CD4-positive, alpha-beta T cell treated with Interleukin-21 for 1 hour (primary cell): ENCODE results near the gene ASIP.
"Not testable (repeated sequence)": the region's sequence is repeated elsewhere in the genome, so short reads cannot be mapped to it uniquely, and the experiment has no call there.

Experiments
- DNase-seq: peaks from one replicate; pipeline ENCODE4 v3.0.0-alpha.2; 2020

Gene ASIP

DNA sequence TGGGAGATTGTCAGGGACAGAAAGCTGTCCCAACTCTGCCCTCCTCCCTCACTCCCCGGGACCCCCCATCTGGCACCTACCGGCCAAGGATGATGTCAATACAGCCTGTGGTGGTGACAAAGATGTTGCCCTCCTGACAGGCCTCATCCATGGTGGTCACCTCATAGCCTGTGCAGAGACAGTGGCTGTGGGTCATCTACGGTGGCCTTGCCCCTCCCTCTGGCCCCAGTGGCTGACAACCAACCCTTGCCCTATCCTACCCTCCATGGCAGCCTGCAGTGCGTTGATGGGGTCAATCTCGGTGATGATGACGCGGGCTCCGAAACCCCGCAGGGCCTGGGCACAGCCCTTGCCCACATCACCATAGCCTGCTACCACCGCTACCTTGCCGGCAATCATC is 49.2 kb downstream of the ASIP start:
- DNase-seq: no peak

DNA sequence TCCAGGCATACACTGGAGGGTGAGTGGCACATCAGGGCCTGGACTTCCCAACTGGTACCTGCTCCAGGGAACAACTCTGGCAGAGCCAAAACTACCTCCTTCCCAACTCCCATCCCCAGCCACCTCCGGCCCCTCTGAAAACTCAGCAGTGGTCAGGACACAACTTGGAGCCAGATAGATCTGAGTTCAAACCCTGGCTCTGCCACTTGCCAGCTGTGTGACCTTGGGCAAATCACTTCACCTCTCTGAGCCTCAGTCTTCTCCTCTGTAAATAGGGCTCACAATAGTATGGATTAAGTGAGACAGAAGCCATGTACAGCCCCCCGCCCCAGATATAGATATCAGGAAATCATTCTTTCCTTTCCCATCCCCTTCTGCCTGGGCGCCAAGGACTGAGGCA is 51.3 kb downstream of the ASIP start:
- DNase-seq: no peak

DNA sequence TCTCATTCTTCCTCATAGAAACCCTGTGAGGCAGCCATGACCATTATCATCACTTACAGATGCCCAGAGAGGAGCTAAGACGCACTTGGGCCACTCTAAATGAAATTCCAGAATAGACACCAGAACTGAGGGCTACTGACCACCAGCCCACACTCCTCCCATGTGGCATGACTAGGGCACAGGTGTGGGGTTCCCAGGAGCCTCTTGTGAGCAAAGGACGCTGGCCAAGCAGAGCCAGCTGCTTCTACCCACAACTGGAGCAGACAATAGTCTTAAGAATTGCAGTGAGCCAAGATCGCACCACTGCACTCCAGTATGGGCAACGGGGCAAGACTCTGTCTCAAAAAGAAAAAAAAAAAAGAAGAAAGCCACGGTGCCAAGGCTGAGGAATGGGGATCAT is 51.9 kb downstream of the ASIP start:
- DNase-seq: no peak

DNA sequence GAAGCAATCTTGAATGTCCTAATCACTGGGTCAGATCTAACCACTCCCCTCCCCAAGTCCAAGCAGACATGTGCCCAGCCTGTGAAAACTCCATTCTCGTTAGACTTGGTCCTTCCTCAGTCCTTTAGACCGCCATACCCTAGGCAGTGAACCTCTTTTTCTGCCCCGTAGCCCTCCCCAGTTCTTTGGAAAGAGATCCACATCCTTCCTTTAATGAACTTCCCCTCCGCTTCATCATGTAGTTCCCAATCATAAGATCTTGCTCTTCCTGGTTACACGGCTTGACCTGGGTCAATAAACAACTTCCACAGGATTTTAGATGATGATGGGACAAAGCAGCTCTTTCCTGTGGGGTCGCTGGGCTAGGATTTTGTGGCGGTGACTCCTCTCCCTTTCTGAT is 52.4 kb downstream of the ASIP start:
- DNase-seq: no peak

DNA sequence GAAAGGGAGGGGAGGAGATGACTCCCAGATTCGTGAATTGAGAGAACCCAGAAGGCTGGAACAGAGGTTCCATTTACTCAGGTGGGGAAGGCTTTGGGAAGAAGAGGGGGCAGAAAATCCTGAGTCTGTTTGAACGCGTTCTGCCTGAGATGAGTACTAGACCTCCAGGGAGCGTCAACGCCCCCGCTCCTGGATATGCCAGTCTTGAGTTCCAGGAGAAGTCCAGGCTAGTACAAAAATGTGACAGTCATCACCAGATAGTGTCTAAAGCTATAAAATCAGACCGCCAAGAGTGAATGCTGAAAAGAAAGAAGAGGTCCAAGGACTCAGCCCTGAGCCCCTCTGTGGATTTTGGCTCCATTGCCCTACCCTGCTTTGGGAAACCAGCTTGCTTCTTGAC is 53.3 kb downstream of the ASIP start:
- DNase-seq: no peak

DNA sequence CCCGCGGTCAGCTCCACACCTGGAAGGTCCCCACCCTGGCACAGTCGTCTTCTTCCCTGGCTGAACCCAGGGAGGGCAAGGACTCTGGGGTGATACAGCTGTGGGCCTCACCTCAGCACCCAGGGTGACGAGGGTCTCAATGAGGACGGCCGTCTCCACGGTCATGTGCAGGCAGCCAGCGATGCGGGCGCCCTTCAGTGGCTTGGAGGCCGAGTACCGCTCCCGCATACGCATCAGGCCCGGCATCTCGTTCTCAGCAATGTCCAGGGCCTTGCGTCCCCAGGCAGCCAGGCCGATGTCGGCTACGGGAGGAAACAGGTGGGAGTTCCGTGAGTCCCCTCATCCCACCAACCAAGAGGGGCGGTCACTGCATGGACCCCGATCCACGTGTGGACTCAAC is 54.1 kb downstream of the ASIP start:
- DNase-seq: no peak

DNA sequence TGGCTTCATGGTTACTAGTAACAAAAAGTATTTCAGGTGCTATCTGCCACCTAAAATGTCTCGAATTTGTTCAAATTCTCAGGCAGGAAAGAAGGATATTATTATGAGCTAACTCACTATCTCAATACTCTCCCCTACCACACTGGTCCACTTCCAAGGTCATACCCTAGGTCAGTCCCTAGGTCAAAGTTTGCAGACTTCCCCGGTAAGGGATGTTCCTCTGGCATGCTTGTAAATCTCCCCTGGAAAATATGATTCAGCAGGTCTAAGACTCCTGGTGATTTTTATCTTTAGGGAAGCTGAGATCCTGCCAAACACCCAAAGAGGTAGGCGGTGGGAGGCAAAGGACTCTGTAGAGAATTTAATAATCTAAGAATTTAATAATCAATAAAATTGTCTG is 55.2 kb downstream of the ASIP start:
- DNase-seq: no peak

DNA sequence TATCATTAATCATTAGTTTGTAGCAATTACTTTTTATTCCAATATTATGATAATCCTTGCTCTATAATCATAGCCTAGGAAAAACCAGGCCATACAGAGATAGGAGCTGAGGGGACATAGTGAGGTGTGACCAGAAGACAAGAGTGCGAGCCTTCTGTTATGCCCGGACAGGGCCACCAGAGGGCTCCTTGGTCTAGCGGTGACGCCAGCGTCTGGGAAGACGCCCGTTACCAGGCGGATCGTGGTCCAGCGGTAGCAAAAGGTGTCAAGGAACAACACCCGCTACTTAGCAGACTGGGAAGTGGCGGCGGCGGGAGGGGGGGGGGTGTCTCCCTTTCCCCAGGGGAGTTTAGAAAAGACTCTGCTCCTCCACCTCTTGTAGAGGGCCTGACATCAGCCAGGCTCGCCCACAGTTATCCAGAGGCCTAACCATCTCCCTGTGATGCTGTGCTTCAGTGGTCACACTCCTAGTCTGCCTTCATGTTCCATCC is 57.1 kb downstream of the ASIP start:
- not testable (repeated sequence) for DNase-seq

DNA sequence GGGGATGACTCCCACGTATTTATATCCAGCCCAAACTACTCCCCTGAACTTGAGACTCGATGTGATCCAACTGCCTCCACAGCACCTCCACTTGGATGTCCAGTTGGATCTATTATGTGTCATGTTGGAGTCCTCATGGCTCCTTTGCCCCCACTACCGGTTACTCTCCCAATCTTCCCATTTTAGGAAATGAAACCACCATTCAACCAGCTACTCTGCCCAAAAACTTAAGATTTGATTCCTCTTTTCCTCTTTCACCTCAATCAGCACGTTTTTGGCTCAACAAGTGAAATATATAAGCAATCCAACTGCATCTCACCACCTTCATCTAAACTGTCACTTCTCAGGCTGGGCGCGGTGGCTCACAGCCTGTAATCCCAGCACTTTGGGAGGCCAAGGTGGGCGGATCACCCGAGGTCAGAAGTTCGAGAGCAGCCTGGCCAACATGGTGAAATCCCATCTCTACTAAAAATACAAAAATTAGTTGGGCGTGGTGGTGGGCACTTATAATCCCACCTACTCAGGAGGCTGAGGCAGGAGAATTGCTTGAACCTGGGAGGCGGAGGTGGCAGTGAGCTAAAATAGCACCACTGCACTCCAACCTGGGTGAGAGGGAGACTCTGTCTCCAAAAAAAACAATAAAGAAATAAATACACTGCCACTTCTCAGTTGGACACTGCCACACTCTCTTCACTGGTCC is 58.5 kb downstream of the ASIP start:
- no peak for DNase-seq

DNA sequence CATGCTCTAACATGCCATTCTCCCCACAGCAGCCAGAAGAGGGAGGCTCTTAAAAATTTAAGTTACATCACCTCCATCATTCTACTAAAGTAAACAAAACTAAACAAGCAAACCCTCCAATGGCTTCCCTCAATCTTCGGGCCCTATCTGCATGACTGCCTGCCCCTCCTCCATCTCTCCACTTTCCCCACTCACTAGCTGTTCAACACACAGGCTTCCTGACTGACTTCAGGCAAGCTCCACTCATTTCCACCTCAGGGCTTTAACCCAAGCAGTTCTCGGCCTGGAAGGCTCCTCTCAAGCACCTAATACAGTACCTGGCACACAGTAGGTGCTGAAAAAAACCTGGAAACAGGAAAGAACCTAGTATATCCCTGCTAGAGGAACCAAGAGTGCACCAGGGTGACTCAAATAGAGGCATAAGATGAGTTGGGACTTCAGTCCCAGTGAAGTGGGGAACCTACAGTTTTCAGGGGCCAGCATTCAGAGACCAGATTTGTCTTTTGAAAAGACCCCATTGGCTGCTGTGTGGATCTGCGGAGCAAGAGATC is 59.1 kb downstream of the ASIP start:
- no peak for DNase-seq

DNA sequence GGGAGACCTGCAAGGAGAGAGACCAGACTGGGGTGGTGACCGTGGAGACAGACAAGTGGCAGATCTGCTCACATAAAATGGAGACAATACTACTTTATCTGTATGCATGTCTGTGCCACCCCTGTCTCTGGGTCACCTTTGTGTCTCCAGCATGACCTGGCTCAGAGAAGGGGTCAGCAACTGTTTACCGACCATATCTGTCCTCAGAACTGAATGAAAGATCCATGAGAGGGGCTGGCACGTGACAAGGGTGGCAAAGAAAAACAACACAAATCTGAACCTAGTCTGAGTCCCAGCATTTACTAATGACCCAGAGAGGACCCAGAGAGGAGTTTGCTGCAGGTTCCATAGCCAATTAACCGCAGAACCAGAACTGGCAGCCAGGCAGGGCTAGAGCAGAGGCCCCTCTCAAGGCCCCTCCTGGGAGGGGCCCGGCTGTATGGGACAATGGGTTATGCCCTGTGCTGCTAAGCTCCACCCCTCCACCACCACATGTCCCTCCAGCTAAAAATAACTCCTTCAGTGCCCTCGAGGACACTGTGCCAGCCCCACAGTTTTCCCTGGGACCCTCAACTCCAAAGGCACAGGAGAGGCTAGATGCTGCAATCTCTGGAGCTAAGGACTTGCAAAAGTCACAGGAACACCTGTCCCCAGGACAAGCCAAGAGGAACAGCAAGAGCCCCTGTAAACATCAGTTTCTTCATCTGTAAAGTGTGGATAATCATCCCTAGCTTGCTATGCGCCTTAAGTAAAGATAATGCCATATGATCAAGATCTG is 59.8 kb downstream of the ASIP start:
- no peak for DNase-seq

DNA sequence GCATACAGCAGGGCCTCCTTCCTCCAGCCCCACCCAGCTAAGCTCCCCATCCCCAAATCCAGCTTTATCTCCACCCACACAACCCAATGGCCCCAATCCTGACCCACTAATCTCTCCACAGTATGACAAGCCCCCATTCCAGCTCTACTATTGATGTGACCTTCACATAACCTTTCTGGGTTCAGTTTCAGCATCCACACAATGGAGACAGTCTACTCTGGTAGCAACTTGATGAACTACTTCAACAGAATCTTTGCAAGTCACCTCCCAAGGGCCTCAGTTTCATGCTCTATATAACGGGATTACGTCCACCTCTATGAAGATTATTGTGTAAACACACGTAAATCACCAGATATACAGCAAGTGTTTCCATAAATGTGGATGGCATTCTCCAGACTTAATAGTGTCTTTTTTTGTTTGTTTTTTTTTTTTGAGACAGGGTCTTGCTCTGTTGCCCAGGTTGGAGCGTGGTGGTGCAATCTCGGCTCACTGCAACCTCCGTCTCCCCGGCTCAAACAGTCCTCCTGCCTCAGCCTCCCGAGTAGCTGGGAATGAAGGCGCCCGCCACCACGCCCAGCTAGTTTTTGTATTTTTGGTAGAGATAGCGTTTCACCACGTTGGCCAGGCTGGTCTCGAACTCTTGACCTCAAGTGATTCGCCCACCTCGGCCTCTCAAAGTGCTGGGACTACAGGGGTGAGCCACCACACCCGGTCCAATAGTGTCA is 60.5 kb downstream of the ASIP start:
- DNase-seq: no peak

DNA sequence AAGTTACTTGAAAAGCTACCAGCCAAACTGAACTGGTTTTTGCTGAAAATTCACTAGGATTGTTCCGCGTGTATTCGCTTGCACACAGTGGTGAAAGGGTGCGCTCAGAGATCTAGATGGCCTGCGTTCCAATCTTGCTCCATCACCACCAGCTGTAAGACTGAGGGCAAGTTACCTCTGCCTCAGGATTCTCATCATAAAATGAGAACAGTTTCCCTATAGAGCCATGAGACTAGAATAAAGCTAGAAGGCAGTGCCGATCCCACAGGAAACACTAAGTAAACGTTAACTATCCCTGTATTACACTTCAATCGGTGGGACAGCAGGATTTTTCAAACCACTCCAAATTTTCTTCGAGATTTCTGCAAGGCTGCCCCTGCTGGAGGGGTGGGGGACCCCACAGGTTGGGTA is 61.1 kb downstream of the ASIP start:
- DNase-seq: no peak

DNA sequence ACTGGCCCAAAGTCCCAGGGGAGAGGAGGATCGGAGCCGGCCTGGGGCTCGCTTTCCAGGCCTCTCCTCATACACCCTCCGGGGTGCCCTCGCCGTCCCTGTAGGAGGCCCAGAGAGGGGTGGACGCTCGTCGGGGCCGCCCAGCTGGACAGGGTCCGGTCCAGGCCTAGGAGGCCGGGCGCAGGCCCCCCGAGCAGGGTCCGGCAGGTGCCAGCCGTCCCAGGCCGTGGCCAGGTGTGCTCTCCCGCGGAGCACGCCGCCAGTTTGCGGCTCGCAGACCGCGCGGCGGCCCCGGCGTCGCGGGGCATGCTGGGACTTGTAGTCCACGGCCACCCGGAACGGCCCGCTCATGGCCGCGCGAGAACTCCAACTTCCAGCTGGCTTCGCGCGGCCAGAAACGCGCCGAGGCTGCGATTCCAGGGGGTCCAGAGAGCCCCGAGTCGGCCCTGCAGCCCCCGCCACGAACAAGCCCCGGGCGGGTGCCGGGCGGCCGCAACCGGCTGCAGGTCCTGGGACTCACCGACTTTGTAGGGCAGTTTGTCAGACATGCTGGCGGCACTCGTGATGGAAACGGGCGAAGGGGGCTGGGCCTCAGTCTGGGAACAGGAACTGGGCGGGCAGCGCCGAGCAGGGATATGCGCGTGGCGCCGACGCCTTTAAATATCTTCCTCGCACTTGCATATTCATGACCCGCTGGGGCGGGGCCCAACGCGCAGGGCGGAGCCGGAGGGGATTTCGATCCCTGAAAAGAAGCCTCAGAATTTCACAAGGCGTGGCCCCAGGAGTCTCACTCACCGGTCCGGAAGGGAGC is 61.7 kb downstream of the ASIP start, which contains the start of gene AHCY:
TSS of gene AHCY (minus strand) at position 633 of the 811 bp plus-strand sequence. CDS start at position 548, 85 bp downstream.
- DNase-seq: peak; percentile 92

DNA sequence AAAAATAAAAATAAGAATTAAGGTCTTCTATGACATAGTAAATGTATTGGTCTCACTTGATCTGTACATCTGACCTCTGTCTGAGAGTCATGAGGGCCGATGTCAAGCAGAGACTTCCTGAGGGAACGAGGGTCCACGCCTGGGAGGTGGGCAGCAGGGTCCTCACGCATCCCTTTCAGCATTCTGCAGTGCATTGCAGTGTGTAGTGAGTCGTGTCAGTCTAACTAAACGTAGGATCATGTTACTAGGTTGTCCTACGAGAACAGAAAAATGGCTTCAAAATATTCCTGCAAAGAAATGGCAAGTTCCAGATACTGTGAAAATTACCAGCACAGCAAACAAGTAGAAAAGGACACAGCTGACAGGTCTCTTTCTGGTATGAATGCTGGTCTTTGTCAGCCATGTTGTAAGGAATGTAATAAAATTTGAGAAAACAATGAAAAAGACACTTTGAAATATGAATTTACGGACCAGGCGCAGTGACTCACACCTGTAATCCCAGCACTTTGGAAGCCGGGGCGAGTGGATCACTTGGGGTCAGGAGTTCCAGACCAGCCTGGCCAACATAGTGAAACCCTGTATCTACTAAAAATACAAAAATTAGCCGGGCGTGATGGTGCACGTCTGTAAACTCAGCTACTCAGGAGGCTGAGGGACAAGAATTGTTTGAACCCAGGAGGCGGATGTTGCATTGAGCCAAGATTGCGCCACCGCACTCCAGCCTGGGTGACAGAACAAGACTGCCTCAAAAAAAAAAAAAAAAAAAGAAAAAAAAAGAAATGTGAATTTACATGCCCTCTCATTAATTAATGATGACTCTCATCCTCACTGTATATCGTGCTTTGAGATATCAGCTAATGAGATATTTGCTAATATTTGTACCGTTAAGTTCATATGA is 64.4 kb downstream of the ASIP start:
- DNase-seq: no peak

DNA sequence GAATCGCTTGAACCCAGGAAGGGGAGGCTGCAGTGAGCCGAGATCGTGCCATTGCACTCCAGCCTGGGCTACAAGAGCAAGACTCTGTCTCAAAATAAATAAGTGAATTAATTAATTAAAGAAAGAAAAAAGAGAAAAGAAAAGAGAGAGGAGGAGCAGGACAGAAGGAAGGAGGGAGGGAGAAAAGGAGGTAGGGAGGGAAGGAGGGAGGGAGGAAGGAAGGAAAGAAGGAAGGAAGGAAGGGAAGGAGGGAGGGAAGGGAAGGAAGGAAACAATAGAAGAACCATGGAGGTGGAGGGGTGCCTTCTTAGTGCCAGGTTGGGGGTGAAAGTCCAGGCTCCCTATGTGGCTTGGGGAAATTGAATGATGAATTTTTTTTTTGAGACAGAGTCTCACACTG is 68.5 kb downstream of the ASIP start:
- no peak for DNase-seq

DNA sequence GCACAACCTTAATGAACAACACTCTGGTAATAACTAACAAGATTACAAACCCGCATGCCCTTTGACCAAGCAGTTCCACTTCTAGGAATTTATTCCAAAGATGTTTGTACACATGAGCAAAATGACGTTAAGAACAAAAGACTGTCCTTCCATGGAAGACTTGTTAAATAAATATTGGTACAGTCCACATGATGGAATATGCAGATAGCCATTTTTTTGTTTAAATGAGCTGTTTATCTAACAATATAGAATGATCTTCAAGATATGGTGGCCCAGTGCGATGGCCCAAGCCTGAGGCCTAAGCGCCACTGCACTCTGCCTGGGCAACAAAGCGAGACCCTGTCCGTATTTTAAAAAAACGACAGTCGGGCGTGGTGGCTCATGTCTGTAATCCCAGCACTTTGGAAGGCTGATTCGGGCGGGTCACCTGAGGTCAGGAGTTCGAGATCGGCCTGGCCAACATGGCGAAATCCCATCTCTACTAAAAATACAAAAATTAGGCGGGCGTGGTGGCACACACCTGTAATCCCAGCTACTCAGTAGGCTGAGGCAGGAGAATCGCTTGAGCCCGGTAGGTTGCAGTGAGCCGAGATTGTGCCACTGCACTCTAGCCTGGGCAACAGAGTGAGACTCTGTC is 69.4 kb downstream of the ASIP start:
- DNase-seq: no peak

DNA sequence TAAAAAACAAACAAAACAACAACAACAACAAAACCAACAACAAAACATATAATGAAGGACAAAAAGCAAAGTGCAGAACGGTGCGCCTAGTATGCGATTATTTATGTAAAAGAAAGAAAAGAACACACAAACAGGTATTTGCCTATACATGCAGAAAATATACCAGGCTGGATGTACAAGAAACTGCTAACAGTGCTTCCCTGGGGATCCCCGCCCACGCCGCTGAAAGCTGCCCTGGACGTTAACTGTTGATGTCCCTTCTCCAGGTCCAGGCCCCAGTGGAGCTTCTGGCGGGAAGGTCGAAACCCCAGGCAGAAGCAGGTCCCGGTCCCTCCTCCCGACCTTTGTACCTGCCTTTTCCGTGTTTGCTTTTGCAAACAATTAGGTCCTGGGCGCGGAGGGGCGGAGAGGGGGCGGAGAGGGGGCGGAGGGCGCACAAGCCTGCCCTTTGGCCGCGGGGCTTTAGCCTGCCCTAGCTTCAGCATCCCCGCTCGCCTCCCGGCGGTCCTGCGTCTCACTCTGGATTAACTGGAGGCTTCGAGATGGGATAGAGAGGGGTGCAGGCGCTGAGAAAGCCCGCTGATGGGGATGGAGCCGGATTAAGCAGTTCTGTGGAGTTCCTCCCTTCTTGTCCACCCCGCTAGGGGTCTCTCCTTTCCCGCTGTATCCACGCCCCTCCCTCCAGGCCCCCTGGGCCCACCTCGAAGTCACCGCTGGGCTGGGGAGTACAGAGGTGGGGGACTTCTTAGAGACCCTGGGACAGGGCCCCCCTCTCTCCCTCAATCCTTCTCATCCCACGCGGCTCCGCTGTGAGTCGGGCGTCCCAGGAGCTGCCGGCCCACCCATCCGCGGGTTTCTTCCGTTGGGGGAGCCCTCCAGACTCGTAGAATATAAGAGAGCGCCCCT is 70.1 kb downstream of the ASIP start:
- no peak for DNase-seq

DNA sequence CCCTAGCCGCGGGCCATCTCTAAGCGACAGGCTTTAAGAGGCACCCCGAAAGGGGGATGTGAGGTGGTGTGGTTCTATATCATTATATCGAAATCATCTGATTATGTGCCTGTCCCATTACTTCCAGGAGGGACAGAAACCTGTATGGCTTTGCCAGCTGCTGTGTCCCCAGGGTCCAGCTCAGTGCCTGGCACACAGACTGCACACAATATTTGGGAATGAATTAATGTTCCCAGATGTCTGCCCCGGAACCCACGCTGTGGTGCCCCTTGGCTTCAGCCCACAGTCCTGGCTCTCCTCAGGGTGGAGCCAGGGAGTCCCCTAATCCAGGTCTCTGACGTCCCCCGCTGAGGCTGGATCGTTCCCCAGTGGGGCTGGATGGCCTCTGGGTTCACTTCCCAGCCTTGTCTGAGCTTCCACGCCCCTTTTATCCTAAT is 70.8 kb downstream of the ASIP start:
- DNase-seq: no peak
